H9 (cell line): ENCODE measurements around the gene GRIA2. TPM values are rescaled to one million over a fixed set of nuclear protein-coding genes. Genes with fewer than 3 reads are reported as not detected.

Experiments
- DNase-seq: peaks from one replicate; pipeline ENCODE4 v3.0.0-alpha.2; 2017
- H2AFZ ChIP-seq: one replicate; pipeline ENCODE4 v1.6.1; 2013; ENCODE audit warnings: mild to moderate bottlenecking, low read length, control low read depth, moderate library complexity
- H2AK5ac ChIP-seq: 2 replicates; pipeline ENCODE4 v1.6.1; 2013; ENCODE audit warnings: low read length, control low read depth, mixed read lengths; ENCODE audit not compliant: insufficient read length
- H2BK120ac ChIP-seq: one replicate; pipeline ENCODE4 v1.6.1; 2013; ENCODE audit warnings: low read depth, mild to moderate bottlenecking, low read length, control low read depth, inconsistent platforms; ENCODE audit not compliant: poor library complexity, severe bottlenecking
- H2BK12ac ChIP-seq: 2 replicates; pipeline ENCODE4 v1.6.1; 2013; ENCODE audit warnings: low read length, control low read depth, mixed read lengths, low read depth; ENCODE audit not compliant: insufficient read length
- H2BK15ac ChIP-seq: 2 replicates; pipeline ENCODE4 v1.6.1; 2013; ENCODE audit warnings: low read depth, low read length, control low read depth
- H2BK20ac ChIP-seq: one replicate; pipeline ENCODE4 v1.6.1; 2013; ENCODE audit warnings: low read depth, mild to moderate bottlenecking, low read length, control low read depth, inconsistent platforms; ENCODE audit not compliant: poor library complexity, severe bottlenecking
- H2BK5ac ChIP-seq: 2 replicates; pipeline ENCODE4 v1.6.1; 2013; ENCODE audit warnings: low read length, control low read depth, mixed read lengths; ENCODE audit not compliant: insufficient read length
- H3K14ac ChIP-seq: 2 replicates; pipeline ENCODE4 v1.6.1; 2013; ENCODE audit warnings: low read length, control low read depth; ENCODE audit not compliant: insufficient read depth
- H3K18ac ChIP-seq: 2 replicates; pipeline ENCODE4 v1.6.1; 2013; ENCODE audit warnings: low read depth, mild to moderate bottlenecking, mixed read lengths, low read length, control low read depth; ENCODE audit not compliant: insufficient read length
- H3K23ac ChIP-seq: 2 replicates; pipeline ENCODE4 v1.6.1; 2013; ENCODE audit warnings: low read length, control low read depth, mixed read lengths, low read depth; ENCODE audit not compliant: insufficient read length
- H3K23me2 ChIP-seq: 2 replicates; pipeline ENCODE4 v1.6.1; 2013; ENCODE audit warnings: low read depth, mild to moderate bottlenecking, mixed read lengths, low read length, control low read depth; ENCODE audit not compliant: insufficient read length, poor library complexity, severe bottlenecking
- H3K27ac ChIP-seq: 2 replicates; pipeline ENCODE4 v1.5.1; 2013; ENCODE audit warnings: low read length, control low read depth, mixed read lengths, low read depth; ENCODE audit not compliant: insufficient read length
- H3K27me3 ChIP-seq: 2 replicates; pipeline ENCODE4 v1.6.1; 2013; ENCODE audit warnings: low read length, control low read depth, inconsistent platforms; ENCODE audit not compliant: insufficient read depth
- H3K4ac ChIP-seq: 2 replicates; pipeline ENCODE4 v1.6.1; 2013; ENCODE audit warnings: low read depth, mild to moderate bottlenecking, control low read depth, inconsistent platforms, low read length, moderate library complexity
- H3K4me1 ChIP-seq: 2 replicates; pipeline ENCODE4 v1.6.1; 2013; ENCODE audit warnings: low read length, control low read depth, inconsistent platforms; ENCODE audit not compliant: insufficient read depth
- H3K4me2 ChIP-seq: 2 replicates; pipeline ENCODE4 v1.6.1; 2013; ENCODE audit warnings: low read length, control low read depth, mixed read lengths; ENCODE audit not compliant: insufficient read length, insufficient read depth
- H3K56ac ChIP-seq: 2 replicates; pipeline ENCODE4 v1.6.1; 2013; ENCODE audit warnings: low read depth, mild to moderate bottlenecking, mixed read lengths, low read length, control low read depth; ENCODE audit not compliant: insufficient read length
- H3K79me1 ChIP-seq: 2 replicates; pipeline ENCODE4 v1.6.1; 2013; ENCODE audit warnings: low read depth, mild to moderate bottlenecking, moderate library complexity, low read length, control low read depth, inconsistent platforms; ENCODE audit not compliant: insufficient read depth, poor library complexity, severe bottlenecking
- H3K79me2 ChIP-seq: 2 replicates; pipeline ENCODE4 v1.6.1; 2013; ENCODE audit warnings: low read length, control low read depth, inconsistent platforms; ENCODE audit not compliant: insufficient read depth
- H3K9ac ChIP-seq: 2 replicates; pipeline ENCODE4 v1.6.1; 2013; ENCODE audit warnings: low read length, control low read depth, mixed read lengths; ENCODE audit not compliant: insufficient read length; ENCODE audit errors: extremely low read depth
- H3K9me3 ChIP-seq: one replicate; pipeline ENCODE4 v1.6.1; 2013; ENCODE audit warnings: low read depth, low read length, inconsistent platforms; ENCODE audit not compliant: control insufficient read depth
- H3T11ph ChIP-seq: one replicate; pipeline ENCODE4 v1.6.1; 2013; ENCODE audit warnings: mild to moderate bottlenecking, low read length, control low read depth, inconsistent platforms
- H4K20me1 ChIP-seq: one replicate; pipeline ENCODE4 v1.6.1; 2013; ENCODE audit not compliant: control insufficient read depth, insufficient read length, insufficient read depth
- H4K5ac ChIP-seq: 2 replicates; pipeline ENCODE4 v1.6.1; 2013; ENCODE audit warnings: low read depth, mild to moderate bottlenecking, mixed read lengths, low read length, control low read depth; ENCODE audit not compliant: insufficient read length
- H4K8ac ChIP-seq: replicated peaks from 2 replicates; pipeline ENCODE4 v1.6.1; 2013; ENCODE audit warnings: low read length, control low read depth, mixed read lengths, low read depth; ENCODE audit not compliant: insufficient read length
- H4K91ac ChIP-seq: 2 replicates; pipeline ENCODE4 v1.6.1; 2013; ENCODE audit warnings: low read depth, mild to moderate bottlenecking, moderate library complexity, mixed read lengths, low read length, control low read depth; ENCODE audit not compliant: insufficient read length
- H3K27ac Mint-ChIP-seq, 3 experiments: 2 replicates in 2 of 3; 3 replicates in 1 of 3; pipeline ENCODE4 v1.8.0; 2020 to 2021; ENCODE audit warnings: mixed read lengths in 3 of 3, mild to moderate bottlenecking in 1 of 3, moderate library complexity in 1 of 3
- H3K27me3 Mint-ChIP-seq: 2 replicates; pipeline ENCODE4 v1.8.0; 2021; ENCODE audit warnings: low read depth, mild to moderate bottlenecking, moderate library complexity, mixed read lengths
- H3K36me3 Mint-ChIP-seq, 3 experiments: 2 replicates in 2 of 3; 3 replicates in 1 of 3; pipeline ENCODE4 v1.8.0; 2020 to 2021; ENCODE audit warnings: low read depth in 3 of 3, mixed read lengths in 3 of 3; ENCODE audit not compliant: insufficient read depth in 1 of 3
- H3K4me1 Mint-ChIP-seq, 2 experiments: 2 replicates each; pipeline ENCODE4 v1.8.0; 2020; ENCODE audit warnings: mixed read lengths in 2 of 2
- H3K4me3 Mint-ChIP-seq, 2 experiments: 2 replicates in 1 of 2; 3 replicates in 1 of 2; pipeline ENCODE4 v1.8.0; 2020 to 2021; ENCODE audit warnings: mild to moderate bottlenecking in 2 of 2, mixed read lengths in 2 of 2, moderate library complexity in 1 of 2
- H3K9me3 Mint-ChIP-seq, 2 experiments: 2 replicates in 1 of 2; 3 replicates in 1 of 2; pipeline ENCODE4 v1.8.0; 2020; ENCODE audit warnings: mild to moderate bottlenecking in 2 of 2, mixed read lengths in 2 of 2, moderate library complexity in 1 of 2
- WGBS: extraction: QIAGEN DNeasy Blood & Tissue Kit; methylation state at CpG from one replicate; pipeline ENCODE4 v1.1.7; 2013; ENCODE audit warnings: missing lambda C conversion rate, low lambda C conversion rate, mixed read lengths; ENCODE audit not compliant: insufficient read length; ENCODE audit errors: extremely low coverage; 5-methylcytosine and 5-hydroxymethylcytosine counted together
- total RNA-seq: library from RNA; stranded (reverse); gene quantifications from 2 replicates; pipeline ENCODE4 v1.2.1, GENCODE V29; 2021
- TF ChIP-seq, protein P1 (sequence below): fragments of 200-600 bp; sonication (generic); conservative IDR thresholded peaks from 3 replicates; pipeline ENCODE4 v1.8.0; 2021; ENCODE audit warnings: antibody characterized with exemption, mild to moderate bottlenecking

GRIA2 gene
- total RNA-seq, 1 experiment from 2014 or later: not detected

DNA sequence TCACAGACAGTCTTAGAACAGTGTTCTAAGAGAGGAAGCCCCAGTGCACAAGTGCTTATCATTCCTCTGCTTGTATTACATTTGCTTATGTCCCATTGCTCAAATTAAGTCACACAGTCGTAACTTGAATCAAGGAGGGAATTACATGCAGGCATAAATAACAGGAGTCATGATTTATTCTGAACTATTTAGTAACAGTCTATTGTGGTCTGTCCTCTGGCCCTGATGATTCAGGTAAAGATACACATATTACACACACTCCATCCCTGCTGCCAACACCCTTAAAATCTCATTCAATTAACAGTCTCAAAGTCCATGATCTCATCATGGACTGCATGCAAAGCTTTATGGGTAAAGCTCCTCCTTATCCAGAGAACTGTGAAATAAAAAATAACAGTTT lies 60.1 kb downstream of the GRIA2 start:
- Mint-ChIP-seq H3K9me3 (no peaks in the 10 kb centered on the region), H3K36me3 (no peaks in the 10 kb centered on the region), H3K27me3 (no peaks in the 10 kb centered on the region; the same call in 1 of the 2 replicates), H3K4me1 (no peaks in the 10 kb centered on the region), H3K27ac (no peak overlapping the region), H3K4me3 (no peak overlapping the region)
- Histone ChIP-seq H3K27ac (no peak overlapping the region), H3K14ac (no peak overlapping the region), H2BK5ac (no peak overlapping the region), H4K5ac (no peak overlapping the region), H2BK20ac (no peak overlapping the region), H3K23ac (no peak overlapping the region), H3K9me3 (no peaks in the 10 kb centered on the region), H2BK15ac (no peak overlapping the region), H3K4ac (no peak overlapping the region), H3T11ph (no peak overlapping the region), H2BK12ac (no peak overlapping the region), H2AFZ (no peak overlapping the region), H3K4me2 (no peak overlapping the region), H3K23me2 (no peaks in the 10 kb centered on the region), H2AK5ac (no peak overlapping the region), H3K56ac (no peak overlapping the region), H2BK120ac (no peak overlapping the region), H3K18ac (no peak overlapping the region), H3K9ac (no peak overlapping the region), H3K79me1 (no peaks in the 10 kb centered on the region), H4K20me1 (no peaks in the 10 kb centered on the region), H3K4me1 (no peaks in the 10 kb centered on the region), H3K27me3 (no peaks in the 10 kb centered on the region), H3K79me2 (no peaks in the 10 kb centered on the region), H4K91ac (no peak overlapping the region), H4K8ac (no peak overlapping the region)
- TF ChIP-seq, protein P1, sequence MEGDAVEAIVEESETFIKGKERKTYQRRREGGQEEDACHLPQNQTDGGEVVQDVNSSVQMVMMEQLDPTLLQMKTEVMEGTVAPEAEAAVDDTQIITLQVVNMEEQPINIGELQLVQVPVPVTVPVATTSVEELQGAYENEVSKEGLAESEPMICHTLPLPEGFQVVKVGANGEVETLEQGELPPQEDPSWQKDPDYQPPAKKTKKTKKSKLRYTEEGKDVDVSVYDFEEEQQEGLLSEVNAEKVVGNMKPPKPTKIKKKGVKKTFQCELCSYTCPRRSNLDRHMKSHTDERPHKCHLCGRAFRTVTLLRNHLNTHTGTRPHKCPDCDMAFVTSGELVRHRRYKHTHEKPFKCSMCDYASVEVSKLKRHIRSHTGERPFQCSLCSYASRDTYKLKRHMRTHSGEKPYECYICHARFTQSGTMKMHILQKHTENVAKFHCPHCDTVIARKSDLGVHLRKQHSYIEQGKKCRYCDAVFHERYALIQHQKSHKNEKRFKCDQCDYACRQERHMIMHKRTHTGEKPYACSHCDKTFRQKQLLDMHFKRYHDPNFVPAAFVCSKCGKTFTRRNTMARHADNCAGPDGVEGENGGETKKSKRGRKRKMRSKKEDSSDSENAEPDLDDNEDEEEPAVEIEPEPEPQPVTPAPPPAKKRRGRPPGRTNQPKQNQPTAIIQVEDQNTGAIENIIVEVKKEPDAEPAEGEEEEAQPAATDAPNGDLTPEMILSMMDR: no peak
- WGBS: no CpG with 5 or more reads among the region's 1 CpG
- DNase-seq: no peak
